Hepatocyte (in vitro differentiated cells): ENCODE data around the gene ASTN2. TPM values are rescaled to one million over a fixed set of nuclear protein-coding genes. Genes with fewer than 3 reads are reported as not detected.

Source experiments
- DNase-seq: peaks from one replicate; pipeline ENCODE4 v3.0.0-alpha.2; 2016; ENCODE audit warnings: low spot score
- H2AFZ ChIP-seq: fragments of 200-600 bp; sonication (generic); 2 replicates; pipeline ENCODE4 v1.6.0; 2016; ENCODE audit warnings: antibody characterized with exemption, mild to moderate bottlenecking
- H3K27ac ChIP-seq: fragments of 200-600 bp; sonication (generic); 2 replicates; pipeline ENCODE4 v1.5.1; 2016; ENCODE audit warnings: mild to moderate bottlenecking
- H3K27me3 ChIP-seq: fragments of 200-600 bp; sonication (generic); 2 replicates; pipeline ENCODE4 v1.6.1; 2016
- H3K36me3 ChIP-seq: fragments of 200-600 bp; sonication (generic); replicated peaks from 2 replicates; pipeline ENCODE4 v1.5.1; 2016; ENCODE audit warnings: low read depth; ENCODE audit not compliant: insufficient read depth
- H3K4me1 ChIP-seq: fragments of 200-600 bp; sonication (generic); 2 replicates; pipeline ENCODE4 v1.5.1; 2016; ENCODE audit warnings: mild to moderate bottlenecking, moderate library complexity; ENCODE audit not compliant: insufficient read depth
- H3K4me2 ChIP-seq: fragments of 200-600 bp; sonication (generic); 2 replicates; pipeline ENCODE4 v1.6.0; 2016
- H3K4me3 ChIP-seq: fragments of 200-600 bp; sonication (generic); 2 replicates; pipeline ENCODE4 v1.5.1; 2016; ENCODE audit warnings: mild to moderate bottlenecking
- H3K79me2 ChIP-seq: fragments of 200-600 bp; sonication (generic); 2 replicates; pipeline ENCODE4 v1.6.0; 2017; ENCODE audit warnings: mild to moderate bottlenecking
- H3K9me2 ChIP-seq: fragments of 200-600 bp; sonication (generic); replicated peaks from 2 replicates; pipeline ENCODE4 v1.6.0; 2017; ENCODE audit warnings: mild to moderate bottlenecking; ENCODE audit not compliant: insufficient read depth
- H3K9me3 ChIP-seq: fragments of 200-600 bp; sonication (generic); 2 replicates; pipeline ENCODE4 v1.5.1; 2016; ENCODE audit warnings: low read depth, mild to moderate bottlenecking
- H4K20me1 ChIP-seq: fragments of 200-600 bp; sonication (generic); 2 replicates; pipeline ENCODE4 v1.6.0; 2016; ENCODE audit warnings: mild to moderate bottlenecking; ENCODE audit not compliant: insufficient read depth, poor library complexity, severe bottlenecking
- CTCF ChIP-seq: fragments of 200-600 bp; sonication (generic); IDR thresholded peaks from 2 replicates; pipeline ENCODE4 v1.5.1; 2016; ENCODE audit warnings: antibody characterized with exemption, mild to moderate bottlenecking; ENCODE audit not compliant: poor library complexity
- EZH2 ChIP-seq: fragments of 200-600 bp; sonication (generic); IDR thresholded peaks from 2 replicates; pipeline ENCODE4 v1.6.1; 2016; ENCODE audit warnings: antibody characterized with exemption, mild to moderate bottlenecking, borderline replicate concordance
- EZH2phosphoT487 ChIP-seq: fragments of 200-600 bp; sonication (generic); IDR thresholded peaks from one replicate; pipeline ENCODE4 v1.6.1; 2018; ENCODE audit warnings: antibody characterized with exemption, mild to moderate bottlenecking, low read depth, moderate library complexity; ENCODE audit not compliant: unreplicated experiment, severe bottlenecking
- WGBS: methylation state at CpG from one replicate; pipeline ENCODE4 v1.1.6; 2016; ENCODE audit warnings: low lambda C conversion rate; ENCODE audit errors: missing lambda C conversion rate; 5-methylcytosine and 5-hydroxymethylcytosine counted together
- polyA plus RNA-seq: library from polyadenylated mRNA; unstranded; fragments of >200 nt; fragmentation: Nextera tagmentation; extraction: Ambion mirVana; gene quantifications from 2 replicates; pipeline ENCODE4 v1.2.1, GENCODE V29; 2016
- total RNA-seq: library from RNA; depleted of rRNA; stranded (reverse); fragments of >200 nt; gene quantifications from 2 replicates; pipeline ENCODE4 v1.2.3, GENCODE V29; 2014

ASTN2 gene
- total and polyA plus RNA-seq, 2 experiments from 2014 or later, result 6.4 to 8.4 TPM

- H3K9me2 ChIP-seq, result no peaks in the 10 kb centered on the region
- 87% methylated on average over 5 of the region's 5 CpGs for WGBS
- no peaks in the 10 kb centered on the region for H3K36me3 ChIP-seq
- no peaks in the 10 kb centered on the region for H4K20me1 ChIP-seq
- TF ChIP-seq EZH2 (no peak), CTCF (no peak), EZH2phosphoT487 (no peak)
- peaks cover 3% of the 10 kb centered on the region for H3K9me3 ChIP-seq
- no peak overlapping the region for H2AFZ ChIP-seq
- no peak overlapping the region for H3K27ac ChIP-seq
- no peaks in the 10 kb centered on the region for H3K4me1 ChIP-seq
- H3K79me2 ChIP-seq, result no peaks in the 10 kb centered on the region
- no peak overlapping the region for H3K4me3 ChIP-seq
- H3K4me2 ChIP-seq, result no peak overlapping the region
- no peak for DNase-seq
- no peaks in the 10 kb centered on the region for H3K27me3 ChIP-seq
These were observed 740.5 kb downstream of the ASTN2 start for GRCh38 chr9:116674210-116674980.

- 58% methylated on average over 1 of the region's 1 CpG for WGBS
- Histone ChIP-seq H3K4me1 (no peaks in the 10 kb centered on the region), H3K9me3 (peaks cover 3% of the 10 kb centered on the region), H4K20me1 (no peaks in the 10 kb centered on the region), H3K9me2 (no peaks in the 10 kb centered on the region), H3K27ac (no peak overlapping the region), H3K79me2 (no peaks in the 10 kb centered on the region), H2AFZ (no peak overlapping the region), H3K4me2 (no peak overlapping the region), H3K36me3 (no peaks in the 10 kb centered on the region), H3K27me3 (no peaks in the 10 kb centered on the region), H3K4me3 (no peak overlapping the region)
- no peak for DNase-seq
- TF ChIP-seq EZH2 (no peak), CTCF (no peak), EZH2phosphoT487 (no peak)
These were observed 741.5 kb downstream of the ASTN2 start for GRCh38 chr9:116673375-116673774.

- Histone ChIP-seq H4K20me1 (no peaks in the 10 kb centered on the region), H3K9me3 (peaks cover 3% of the 10 kb centered on the region), H3K9me2 (no peaks in the 10 kb centered on the region), H3K79me2 (no peaks in the 10 kb centered on the region), H3K4me3 (no peak overlapping the region), H3K36me3 (no peaks in the 10 kb centered on the region), H3K27ac (no peak overlapping the region), H2AFZ (no peak overlapping the region), H3K27me3 (no peaks in the 10 kb centered on the region), H3K4me1 (no peaks in the 10 kb centered on the region), H3K4me2 (no peak overlapping the region)
- TF ChIP-seq CTCF, result no peak
- no peak for TF ChIP-seq EZH2
- TF ChIP-seq EZH2phosphoT487, result no peak
- 87% methylated on average over 2 of the region's 2 CpGs for WGBS
- DNase-seq, result no peak
These were observed 743.3 kb downstream of the ASTN2 start for GRCh38 chr9:116671605-116672004.
